ENCODE measurements around the gene TMX3. TPM values are rescaled to one million over a fixed set of nuclear protein-coding genes. Genes with fewer than 3 reads are reported as not detected.

Gene TMX3
- total RNA-seq, 2 donors from 2014 or later = 44.0 to 52.7 TPM

GRCh38 chr18:68666381-68666780 lies 48.5 kb downstream of the TMX3 start:
- DNase-seq (ENCODE audit: low spot score in 2 of 2) (no peak), ATAC-seq (no peak)
- H3K36me3 Mint-ChIP-seq = no peaks in the 10 kb centered on the region
- H3K9me3 Mint-ChIP-seq = no peaks in the 10 kb centered on the region
- no peak overlapping the region for H3K27ac Mint-ChIP-seq

GRCh38 chr18:68665628-68666027 lies 49.3 kb downstream of the TMX3 start:
- DNase-seq (ENCODE audit: low spot score in 2 of 2) = no peak
- Mint-ChIP-seq H3K9me3 (no peaks in the 10 kb centered on the region), H3K27ac (no peak overlapping the region), H3K36me3 (no peaks in the 10 kb centered on the region)
- no peak for ATAC-seq

GRCh38 chr18:68662754-68663153 lies 52.2 kb downstream of the TMX3 start:
- Mint-ChIP-seq H3K27ac (no peak overlapping the region), H3K36me3 (no peaks in the 10 kb centered on the region), H3K9me3 (no peaks in the 10 kb centered on the region)
- ATAC-seq (no peak), DNase-seq (ENCODE audit: low spot score in 2 of 2) (no peak)

DNA sequence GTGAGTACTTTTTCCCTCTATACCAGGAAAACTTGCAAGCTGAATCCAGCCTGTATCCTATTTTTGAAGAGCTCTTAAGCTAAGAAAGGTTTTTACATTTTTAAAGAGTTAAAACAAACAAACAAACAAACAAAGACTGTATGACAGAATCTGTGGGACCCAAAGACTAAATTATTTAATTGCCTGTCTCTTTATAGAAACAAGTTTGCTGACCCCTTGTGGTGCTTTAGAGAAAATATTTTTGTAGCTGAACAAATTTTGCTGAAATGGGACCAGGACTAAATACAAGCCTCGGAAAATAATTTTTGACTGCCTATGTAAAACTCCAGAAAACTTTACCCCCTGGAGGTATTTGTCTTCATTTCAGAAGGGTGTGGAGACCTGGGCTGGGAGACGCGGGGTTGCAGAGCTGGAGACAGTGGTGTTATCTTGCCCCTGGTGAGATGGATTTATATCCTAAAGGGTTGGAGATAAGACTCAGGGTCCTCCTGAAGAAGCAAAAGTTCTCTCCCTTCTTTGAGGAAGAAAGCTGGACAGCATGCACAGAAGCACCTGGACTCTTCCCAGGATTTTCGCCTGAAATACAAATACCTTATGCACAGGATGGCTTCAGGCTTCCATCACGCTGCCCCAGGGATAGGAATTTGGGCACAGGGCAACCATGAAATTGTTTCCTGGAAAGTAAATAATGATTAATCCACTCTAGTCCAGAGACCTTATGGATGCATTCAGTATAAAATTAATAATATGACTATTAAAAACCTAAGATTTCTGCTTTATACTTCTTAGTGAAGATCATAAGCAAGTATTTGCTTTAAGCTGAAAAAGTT lies 54.3 kb downstream of the TMX3 start:
- Mint-ChIP-seq H3K9me3 (no peaks in the 10 kb centered on the region), H3K27ac (no peak overlapping the region), H3K36me3 (no peaks in the 10 kb centered on the region)
- DNase-seq (ENCODE audit: low spot score in 2 of 2) (no peak), ATAC-seq (no peak)

GRCh38 chr18:68648191-68648590 lies 66.7 kb downstream of the TMX3 start:
- DNase-seq (ENCODE audit: low spot score in 2 of 2) (no peak), ATAC-seq (no peak)
- Mint-ChIP-seq H3K9me3 (no peaks in the 10 kb centered on the region), H3K27ac (no peak overlapping the region), H3K36me3 (no peaks in the 10 kb centered on the region)

DNA sequence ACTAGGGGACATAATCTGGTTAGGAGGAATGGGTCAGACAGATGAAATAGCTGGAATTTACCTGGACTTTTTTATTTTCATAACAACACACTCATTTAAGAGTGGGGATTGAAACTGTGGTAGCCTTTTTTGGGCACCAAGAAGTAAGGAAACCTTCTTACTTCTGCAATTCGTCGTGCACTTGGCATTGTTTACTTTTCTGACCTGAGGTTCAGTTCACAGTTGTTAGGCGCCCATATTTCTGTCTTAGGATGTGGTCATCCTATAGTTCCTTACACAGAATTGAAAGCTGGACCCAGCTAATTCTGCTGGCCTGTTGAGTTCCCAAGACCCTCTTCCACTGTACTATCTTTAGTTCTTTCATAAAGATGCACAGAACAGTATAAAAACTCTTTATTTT lies 72.9 kb downstream of the TMX3 start:
- no peaks in the 10 kb centered on the region for H3K9me3 Mint-ChIP-seq
- DNase-seq (ENCODE audit: low spot score in 2 of 2) (no peak), ATAC-seq (no peak)
- H3K27ac Mint-ChIP-seq = no peak overlapping the region
- no peaks in the 10 kb centered on the region for H3K36me3 Mint-ChIP-seq

GRCh38 chr18:68640861-68641260 lies 74.0 kb downstream of the TMX3 start:
- H3K9me3 Mint-ChIP-seq = no peaks in the 10 kb centered on the region

DNA sequence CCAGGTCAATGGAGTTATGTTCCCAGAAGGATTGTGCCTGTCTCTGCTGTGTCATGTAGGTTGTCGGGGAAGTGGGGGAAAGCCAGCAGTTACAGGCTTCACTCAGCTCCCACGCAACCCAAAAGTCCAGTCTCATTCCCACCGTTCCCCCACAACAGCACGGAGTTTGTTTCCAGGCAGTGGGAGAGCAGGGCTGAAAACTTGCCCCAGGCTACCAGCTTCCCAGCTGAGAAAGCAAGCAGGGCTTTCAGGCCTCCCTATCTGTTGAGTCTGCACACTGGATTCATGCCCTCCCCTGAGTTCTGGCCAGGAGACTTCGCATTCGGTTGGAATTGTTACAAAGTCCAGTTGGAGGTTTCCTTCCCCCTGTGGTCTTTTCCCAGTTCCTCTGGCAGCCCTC lies 76.3 kb downstream of the TMX3 start:
- Mint-ChIP-seq H3K9me3 (peaks cover 0 to 3% of the 10 kb centered on the region in 2 donors), H3K27ac (no peak overlapping the region)

More at GRCh38 chr18:68640861-68641260, 74.0 kb downstream of the TMX3 start:
- no peaks in the 10 kb centered on the region for H3K36me3 Mint-ChIP-seq
- DNase-seq (ENCODE audit: low spot score in 2 of 2) (no peak), ATAC-seq (no peak)
- H3K27ac Mint-ChIP-seq = no peak overlapping the region

DNA sequence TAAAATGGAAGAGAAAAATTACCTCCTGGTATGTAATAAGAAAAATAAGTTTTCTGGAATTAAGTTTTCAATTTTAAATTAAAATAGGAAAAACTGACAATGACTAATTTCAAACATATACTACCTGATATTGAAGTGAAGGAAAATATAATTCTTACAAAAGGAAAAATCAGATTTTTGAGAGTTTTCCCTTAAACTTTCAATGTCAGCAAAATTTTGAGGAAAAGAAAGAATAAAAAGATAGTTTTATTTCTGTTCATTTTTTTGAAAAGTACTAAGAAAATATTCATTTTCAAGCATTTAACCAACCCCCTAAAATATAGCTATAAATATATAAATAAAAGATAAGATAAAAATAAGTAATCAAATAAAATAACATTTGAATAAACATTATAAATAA lies 87.1 kb downstream of the TMX3 start:
- ATAC-seq (no peak), DNase-seq (ENCODE audit: low spot score in 2 of 2) (no peak)
- no peaks in the 10 kb centered on the region for H3K36me3 Mint-ChIP-seq
- H3K9me3 Mint-ChIP-seq = no peaks in the 10 kb centered on the region
- H3K27ac Mint-ChIP-seq = no peak overlapping the region

More for the DNA sequence above, 76.3 kb downstream of the TMX3 start:
- H3K36me3 Mint-ChIP-seq = no peaks in the 10 kb centered on the region
- ATAC-seq = no peak
- no peak for DNase-seq (ENCODE audit: low spot score in 2 of 2)

Other genes with a start within 250 kb of the TMX3 start
- gene CCDC102B, start 83.0 kb upstream of the TMX3 start, total RNA-seq = 1 to 10 TPM; 2.5 to 3.5 TPM

All from activated naive CD4-positive, alpha-beta T cell treated with anti-CD3 and anti-CD28 coated beads, Interleukin-2, amount 50 U/mL, for 72 hours (primary cell).